H9 (cell line): Measurements from ENCODE around the gene HOXB6. TPM values are rescaled to one million over a fixed set of nuclear protein-coding genes. Genes with fewer than 3 reads are reported as not detected.

Experiments
- DNase-seq: peaks from one replicate; pipeline ENCODE4 v3.0.0-alpha.2; 2017
- H2AFZ ChIP-seq: one replicate; pipeline ENCODE4 v1.6.1; 2013; ENCODE audit warnings: mild to moderate bottlenecking, low read length, control low read depth, moderate library complexity
- H2AK5ac ChIP-seq: 2 replicates; pipeline ENCODE4 v1.6.1; 2013; ENCODE audit warnings: low read length, control low read depth, mixed read lengths; ENCODE audit not compliant: insufficient read length
- H2BK120ac ChIP-seq: one replicate; pipeline ENCODE4 v1.6.1; 2013; ENCODE audit warnings: low read depth, mild to moderate bottlenecking, low read length, control low read depth, inconsistent platforms; ENCODE audit not compliant: poor library complexity, severe bottlenecking
- H2BK12ac ChIP-seq: 2 replicates; pipeline ENCODE4 v1.6.1; 2013; ENCODE audit warnings: low read length, control low read depth, mixed read lengths, low read depth; ENCODE audit not compliant: insufficient read length
- H2BK15ac ChIP-seq: 2 replicates; pipeline ENCODE4 v1.6.1; 2013; ENCODE audit warnings: low read depth, low read length, control low read depth
- H2BK20ac ChIP-seq: one replicate; pipeline ENCODE4 v1.6.1; 2013; ENCODE audit warnings: low read depth, mild to moderate bottlenecking, low read length, control low read depth, inconsistent platforms; ENCODE audit not compliant: poor library complexity, severe bottlenecking
- H2BK5ac ChIP-seq: 2 replicates; pipeline ENCODE4 v1.6.1; 2013; ENCODE audit warnings: low read length, control low read depth, mixed read lengths; ENCODE audit not compliant: insufficient read length
- H3K14ac ChIP-seq: 2 replicates; pipeline ENCODE4 v1.6.1; 2013; ENCODE audit warnings: low read length, control low read depth; ENCODE audit not compliant: insufficient read depth
- H3K18ac ChIP-seq: 2 replicates; pipeline ENCODE4 v1.6.1; 2013; ENCODE audit warnings: low read depth, mild to moderate bottlenecking, mixed read lengths, low read length, control low read depth; ENCODE audit not compliant: insufficient read length
- H3K23ac ChIP-seq: 2 replicates; pipeline ENCODE4 v1.6.1; 2013; ENCODE audit warnings: low read length, control low read depth, mixed read lengths, low read depth; ENCODE audit not compliant: insufficient read length
- H3K23me2 ChIP-seq: 2 replicates; pipeline ENCODE4 v1.6.1; 2013; ENCODE audit warnings: low read depth, mild to moderate bottlenecking, mixed read lengths, low read length, control low read depth; ENCODE audit not compliant: insufficient read length, poor library complexity, severe bottlenecking
- H3K27ac ChIP-seq: 2 replicates; pipeline ENCODE4 v1.5.1; 2013; ENCODE audit warnings: low read length, control low read depth, mixed read lengths, low read depth; ENCODE audit not compliant: insufficient read length
- H3K27me3 ChIP-seq: 2 replicates; pipeline ENCODE4 v1.6.1; 2013; ENCODE audit warnings: low read length, control low read depth, inconsistent platforms; ENCODE audit not compliant: insufficient read depth
- H3K4ac ChIP-seq: 2 replicates; pipeline ENCODE4 v1.6.1; 2013; ENCODE audit warnings: low read depth, mild to moderate bottlenecking, control low read depth, inconsistent platforms, low read length, moderate library complexity
- H3K4me1 ChIP-seq: 2 replicates; pipeline ENCODE4 v1.6.1; 2013; ENCODE audit warnings: low read length, control low read depth, inconsistent platforms; ENCODE audit not compliant: insufficient read depth
- H3K4me2 ChIP-seq: 2 replicates; pipeline ENCODE4 v1.6.1; 2013; ENCODE audit warnings: low read length, control low read depth, mixed read lengths; ENCODE audit not compliant: insufficient read length, insufficient read depth
- H3K56ac ChIP-seq: 2 replicates; pipeline ENCODE4 v1.6.1; 2013; ENCODE audit warnings: low read depth, mild to moderate bottlenecking, mixed read lengths, low read length, control low read depth; ENCODE audit not compliant: insufficient read length
- H3K79me1 ChIP-seq: 2 replicates; pipeline ENCODE4 v1.6.1; 2013; ENCODE audit warnings: low read depth, mild to moderate bottlenecking, moderate library complexity, low read length, control low read depth, inconsistent platforms; ENCODE audit not compliant: insufficient read depth, poor library complexity, severe bottlenecking
- H3K79me2 ChIP-seq: 2 replicates; pipeline ENCODE4 v1.6.1; 2013; ENCODE audit warnings: low read length, control low read depth, inconsistent platforms; ENCODE audit not compliant: insufficient read depth
- H3K9ac ChIP-seq: 2 replicates; pipeline ENCODE4 v1.6.1; 2013; ENCODE audit warnings: low read length, control low read depth, mixed read lengths; ENCODE audit not compliant: insufficient read length; ENCODE audit errors: extremely low read depth
- H3K9me3 ChIP-seq: one replicate; pipeline ENCODE4 v1.6.1; 2013; ENCODE audit warnings: low read depth, low read length, inconsistent platforms; ENCODE audit not compliant: control insufficient read depth
- H3T11ph ChIP-seq: one replicate; pipeline ENCODE4 v1.6.1; 2013; ENCODE audit warnings: mild to moderate bottlenecking, low read length, control low read depth, inconsistent platforms
- H4K20me1 ChIP-seq: one replicate; pipeline ENCODE4 v1.6.1; 2013; ENCODE audit not compliant: control insufficient read depth, insufficient read length, insufficient read depth
- H4K5ac ChIP-seq: 2 replicates; pipeline ENCODE4 v1.6.1; 2013; ENCODE audit warnings: low read depth, mild to moderate bottlenecking, mixed read lengths, low read length, control low read depth; ENCODE audit not compliant: insufficient read length
- H4K8ac ChIP-seq: replicated peaks from 2 replicates; pipeline ENCODE4 v1.6.1; 2013; ENCODE audit warnings: low read length, control low read depth, mixed read lengths, low read depth; ENCODE audit not compliant: insufficient read length
- H4K91ac ChIP-seq: 2 replicates; pipeline ENCODE4 v1.6.1; 2013; ENCODE audit warnings: low read depth, mild to moderate bottlenecking, moderate library complexity, mixed read lengths, low read length, control low read depth; ENCODE audit not compliant: insufficient read length
- H3K27ac Mint-ChIP-seq, 3 experiments: 2 replicates in 2 of 3; 3 replicates in 1 of 3; pipeline ENCODE4 v1.8.0; 2020 to 2021; ENCODE audit warnings: mixed read lengths in 3 of 3, mild to moderate bottlenecking in 1 of 3, moderate library complexity in 1 of 3
- H3K27me3 Mint-ChIP-seq: 2 replicates; pipeline ENCODE4 v1.8.0; 2021; ENCODE audit warnings: low read depth, mild to moderate bottlenecking, moderate library complexity, mixed read lengths
- H3K36me3 Mint-ChIP-seq, 3 experiments: 2 replicates in 2 of 3; 3 replicates in 1 of 3; pipeline ENCODE4 v1.8.0; 2020 to 2021; ENCODE audit warnings: low read depth in 3 of 3, mixed read lengths in 3 of 3; ENCODE audit not compliant: insufficient read depth in 1 of 3
- H3K4me1 Mint-ChIP-seq, 2 experiments: 2 replicates each; pipeline ENCODE4 v1.8.0; 2020; ENCODE audit warnings: mixed read lengths in 2 of 2
- H3K4me3 Mint-ChIP-seq, 2 experiments: 2 replicates in 1 of 2; 3 replicates in 1 of 2; pipeline ENCODE4 v1.8.0; 2020 to 2021; ENCODE audit warnings: mild to moderate bottlenecking in 2 of 2, mixed read lengths in 2 of 2, moderate library complexity in 1 of 2
- H3K9me3 Mint-ChIP-seq, 2 experiments: 2 replicates in 1 of 2; 3 replicates in 1 of 2; pipeline ENCODE4 v1.8.0; 2020; ENCODE audit warnings: mild to moderate bottlenecking in 2 of 2, mixed read lengths in 2 of 2, moderate library complexity in 1 of 2
- WGBS: extraction: QIAGEN DNeasy Blood & Tissue Kit; methylation state at CpG from one replicate; pipeline ENCODE4 v1.1.7; 2013; ENCODE audit warnings: missing lambda C conversion rate, low lambda C conversion rate, mixed read lengths; ENCODE audit not compliant: insufficient read length; ENCODE audit errors: extremely low coverage; 5-methylcytosine and 5-hydroxymethylcytosine counted together
- total RNA-seq: library from RNA; stranded (reverse); gene quantifications from 2 replicates; pipeline ENCODE4 v1.2.1, GENCODE V29; 2021
- TF ChIP-seq, protein P1 (sequence below): fragments of 200-600 bp; sonication (generic); conservative IDR thresholded peaks from 3 replicates; pipeline ENCODE4 v1.8.0; 2021; ENCODE audit warnings: antibody characterized with exemption, mild to moderate bottlenecking

HOXB6 gene
- total RNA-seq, 1 experiment from 2014 or later = not detected

DNA sequence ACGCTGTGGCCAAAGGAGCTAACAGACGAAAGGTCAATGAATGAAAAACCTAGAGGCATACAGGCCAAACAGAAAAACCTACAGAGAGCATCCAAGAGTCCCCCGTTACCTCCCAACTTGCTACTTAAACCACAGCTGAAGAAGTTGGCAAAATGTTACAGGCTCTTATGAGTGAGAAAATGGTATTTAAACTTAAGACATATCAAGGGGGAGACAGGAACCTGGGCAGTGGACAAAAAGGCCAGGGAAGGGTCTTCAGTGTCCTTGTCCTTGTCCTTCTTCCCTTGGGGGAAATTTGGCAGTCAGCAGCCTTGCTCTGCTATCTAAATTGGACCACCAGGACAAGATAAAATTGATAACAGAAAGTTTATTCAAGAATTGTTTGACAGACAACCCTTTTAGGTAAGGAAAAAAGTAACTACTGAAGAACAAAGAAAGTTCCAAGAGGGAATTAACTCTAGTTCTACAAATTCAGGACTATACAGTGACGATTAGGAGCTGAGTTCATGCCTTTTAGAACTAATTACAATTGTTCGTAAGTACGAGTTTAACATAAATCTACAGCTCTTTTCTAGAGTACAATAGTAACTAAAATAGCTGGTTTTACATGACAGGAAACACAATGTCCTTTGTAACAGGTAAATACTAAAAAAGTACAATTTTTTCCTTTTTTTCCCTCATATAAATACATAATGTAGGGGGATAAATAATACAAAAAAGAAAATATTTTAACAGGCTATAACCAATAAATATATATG, 56.1 kb downstream of the HOXB6 start:
- Histone ChIP-seq H3K23ac (no peak overlapping the region), H2BK20ac (no peak overlapping the region), H3K79me2 (no peaks in the 10 kb centered on the region), H4K91ac (no peak overlapping the region), H4K5ac (no peak overlapping the region), H2BK12ac (no peak overlapping the region), H3K14ac (no peak overlapping the region), H3K4me2 (no peak overlapping the region), H2BK120ac (no peak overlapping the region), H4K8ac (no peak overlapping the region), H4K20me1 (peaks cover 3% of the 10 kb centered on the region), H3K79me1 (no peaks in the 10 kb centered on the region), H3K27ac (no peak overlapping the region), H3K23me2 (no peaks in the 10 kb centered on the region), H2AFZ (no peak overlapping the region), H3K18ac (no peak overlapping the region), H3K4me1 (peaks cover 3% of the 10 kb centered on the region; the same call in 1 of the 2 replicates), H2BK15ac (no peak overlapping the region), H2AK5ac (no peak overlapping the region), H2BK5ac (no peak overlapping the region), H3T11ph (no peak overlapping the region), H3K4ac (no peak overlapping the region), H3K9me3 (no peaks in the 10 kb centered on the region), H3K27me3 (peaks cover 91% of the 10 kb centered on the region), H3K9ac (no peak overlapping the region), H3K56ac (no peak overlapping the region)
- Mint-ChIP-seq H3K4me1 (peaks cover 36 to 61% of the 10 kb centered on the region in 2 experiments), H3K4me3 (no peak overlapping the region), H3K9me3 (peaks cover 9 to 17% of the 10 kb centered on the region in 2 experiments; a peak in 4 of 5 replicates), H3K27me3 (peaks cover 100% of the 10 kb centered on the region), H3K27ac (no peak overlapping the region), H3K36me3 (no peaks in the 10 kb centered on the region)
- TF ChIP-seq, protein P1, sequence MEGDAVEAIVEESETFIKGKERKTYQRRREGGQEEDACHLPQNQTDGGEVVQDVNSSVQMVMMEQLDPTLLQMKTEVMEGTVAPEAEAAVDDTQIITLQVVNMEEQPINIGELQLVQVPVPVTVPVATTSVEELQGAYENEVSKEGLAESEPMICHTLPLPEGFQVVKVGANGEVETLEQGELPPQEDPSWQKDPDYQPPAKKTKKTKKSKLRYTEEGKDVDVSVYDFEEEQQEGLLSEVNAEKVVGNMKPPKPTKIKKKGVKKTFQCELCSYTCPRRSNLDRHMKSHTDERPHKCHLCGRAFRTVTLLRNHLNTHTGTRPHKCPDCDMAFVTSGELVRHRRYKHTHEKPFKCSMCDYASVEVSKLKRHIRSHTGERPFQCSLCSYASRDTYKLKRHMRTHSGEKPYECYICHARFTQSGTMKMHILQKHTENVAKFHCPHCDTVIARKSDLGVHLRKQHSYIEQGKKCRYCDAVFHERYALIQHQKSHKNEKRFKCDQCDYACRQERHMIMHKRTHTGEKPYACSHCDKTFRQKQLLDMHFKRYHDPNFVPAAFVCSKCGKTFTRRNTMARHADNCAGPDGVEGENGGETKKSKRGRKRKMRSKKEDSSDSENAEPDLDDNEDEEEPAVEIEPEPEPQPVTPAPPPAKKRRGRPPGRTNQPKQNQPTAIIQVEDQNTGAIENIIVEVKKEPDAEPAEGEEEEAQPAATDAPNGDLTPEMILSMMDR = no peak
- no CpG with 5 or more reads among the region's 6 CpGs for WGBS
- DNase-seq = no peak
